Naive thymus-derived CD4-positive, alpha-beta T cell (primary cell): ENCODE data around the gene PTPRF. TPM values are rescaled to one million over a fixed set of nuclear protein-coding genes. Genes with fewer than 3 reads are reported as not detected.

Experiments
- ATAC-seq: fragments of 150-1000 bp; cut with Tn5 transposase; 2 replicates; pipeline ENCODE4 v1.10.0; 2021; ENCODE audit warnings: mild to moderate bottlenecking, moderate library complexity
- CTCF ChIA-PET: fragments of 350-600 bp; sonication (Branson Sonifier 250); formaldehyde crosslinking; loops from one replicate; lab custom pipeline; 2021; ENCODE audit warnings: antibody characterized with exemption; lab: Charles Lee
- POLR2A ChIA-PET: fragments of 350-600 bp; sonication (Branson Sonifier 250); formaldehyde crosslinking; loops from one replicate; lab custom pipeline; 2021; ENCODE audit warnings: antibody characterized with exemption, inconsistent platforms; lab: Charles Lee
- DNase-seq, 9 donors: peaks; one replicate each; pipeline versions ENCODE4 v3.0.0 to v3.0.0-alpha.2; 2020 to 2022; ENCODE audit warnings: mixed read lengths in 1 of 9
- H3K27ac ChIP-seq: one replicate; pipeline ENCODE4 v1.7.0; 2013; ENCODE audit warnings: mild to moderate bottlenecking, low read depth, low read length, moderate library complexity
- H3K27me3 ChIP-seq, 2 donors: one replicate each; pipeline ENCODE4 v1.7.0; 2013; ENCODE audit warnings: low read length in 2 of 2, mild to moderate bottlenecking in 2 of 2, moderate library complexity in 2 of 2; ENCODE audit not compliant: control insufficient read depth in 2 of 2, insufficient read depth in 2 of 2
- H3K36me3 ChIP-seq, 3 experiments: 1 replicate in 2 of 3; 2 replicates in 1 of 3; pipeline ENCODE4 v1.7.0; 2013; ENCODE audit warnings: low read length in 3 of 3, mild to moderate bottlenecking in 3 of 3, moderate library complexity in 1 of 3; ENCODE audit not compliant: insufficient read depth in 3 of 3, control insufficient read depth in 2 of 3
- H3K4me1 ChIP-seq, 2 donors: one replicate each; pipeline ENCODE4 v1.7.0; 2013; ENCODE audit warnings: low read length in 2 of 2, mild to moderate bottlenecking in 2 of 2, moderate library complexity in 1 of 2; ENCODE audit not compliant: control insufficient read depth in 2 of 2, insufficient read depth in 2 of 2
- H3K4me3 ChIP-seq: 2 replicates; pipeline ENCODE4 v1.7.0; 2013; ENCODE audit warnings: mild to moderate bottlenecking, low read length
- H3K9me3 ChIP-seq, 3 experiments: 1 replicate in 2 of 3; 2 replicates in 1 of 3; pipeline ENCODE4 v1.7.0; 2013; ENCODE audit warnings: low read length in 3 of 3; ENCODE audit not compliant: control insufficient read depth in 2 of 3
- H3K27ac Mint-ChIP-seq, 9 donors: one replicate each; pipeline ENCODE4 v1.8.0; 2020 to 2022; ENCODE audit warnings: mixed read lengths in 9 of 9, mild to moderate bottlenecking in 8 of 9, moderate library complexity in 5 of 9, inconsistent platforms in 2 of 9
- H3K27me3 Mint-ChIP-seq, 5 donors: one replicate each; pipeline ENCODE4 v1.8.0; 2021 to 2022; ENCODE audit warnings: mixed read lengths in 5 of 5, mild to moderate bottlenecking in 1 of 5
- H3K36me3 Mint-ChIP-seq, 5 donors: one replicate each; pipeline ENCODE4 v1.8.0; 2020 to 2022; ENCODE audit warnings: mixed read lengths in 5 of 5, mild to moderate bottlenecking in 3 of 5, inconsistent platforms in 1 of 5
- H3K4me1 Mint-ChIP-seq, 7 donors: one replicate each; pipeline ENCODE4 v1.8.0; 2020 to 2022; ENCODE audit warnings: mixed read lengths in 7 of 7, mild to moderate bottlenecking in 3 of 7, inconsistent platforms in 1 of 7
- H3K4me3 Mint-ChIP-seq, 10 donors: one replicate each; pipeline ENCODE4 v1.8.0; 2020 to 2022; ENCODE audit warnings: mild to moderate bottlenecking in 10 of 10, mixed read lengths in 10 of 10, moderate library complexity in 6 of 10, inconsistent platforms in 2 of 10
- H3K9me3 Mint-ChIP-seq, 11 donors: one replicate each; pipeline ENCODE4 v1.8.0; 2020 to 2022; ENCODE audit warnings: mixed read lengths in 11 of 11, mild to moderate bottlenecking in 4 of 11, inconsistent platforms in 1 of 11, moderate library complexity in 1 of 11
- intact Hi-C, 2 donors: fragments of 100-400 bp; cut with micrococcal nuclease; formaldehyde crosslinking; loops; one replicate each; pipeline ENCODE4 v1.15.1; 2023
- polyA plus RNA-seq, 2 donors: library from polyadenylated mRNA; unstranded; fragments of 300-500 nt; fragmentation: Illumina TruSeq; gene quantifications; one replicate each; pipeline ENCODE4 v1.2.3, GENCODE V29; 2021
- total RNA-seq, 6 experiments: library from RNA in 5 of 6; stranded (reverse) in 5 of 6; gene quantifications; 1 replicate in 5 of 6; 2 replicates in 1 of 6; pipeline ENCODE4 v1.2.3 and lab custom pipeline; 2021 to 2026

The PTPRF gene
- total and polyA plus RNA-seq, 7 experiments from 2014 or later, result 0.49 to 2.3 (median 1.8) TPM; not detected in 4

GRCh38 chr1:43527111-43527878 lies 3.4 kb upstream of the PTPRF start:
- H3K27me3 ChIP-seq, result peaks cover 8 to 9% of the 10 kb centered on the region in 2 donors
- Mint-ChIP-seq H3K36me3 (peaks cover 0 to 4% (median 0%) of the 10 kb centered on the region in 5 donors), H3K4me3 (no peak overlapping the region), H3K4me1 (peaks cover 16 to 29% (median 22%) of the 10 kb centered on the region in 7 donors), H3K27me3 (peaks cover 47 to 56% (median 50%) of the 10 kb centered on the region in 5 donors), H3K9me3 (peaks cover 0 to 3% (median 0%) of the 10 kb centered on the region in 11 donors), H3K27ac (no peak overlapping the region)
- no peak overlapping the region for H3K4me3 ChIP-seq
- H3K9me3 ChIP-seq, result no peaks in the 10 kb centered on the region
- DNase-seq (no peak), ATAC-seq (no peak)
- POLR2A ChIA-PET, result interaction anchor here (0.6 kb wide), 1 partner anchor 185 kb away, joined by 3 read pairs; no protein-coding TSS in a partner anchor
- no peak overlapping the region for H3K27ac ChIP-seq
- CTCF ChIA-PET, result interaction anchor here (0.5 to 1.7 kb wide), 6 partner anchors 19 to 1024 kb away, joined by 3 read pairs; no protein-coding TSS in a partner anchor
- intact Hi-C loops, result loop anchor here (5.0 kb wide), 3 partner anchors 125 to 420 kb away; partner anchors contain the start of genes IPO13 (in 2 of the 2) and KDM4A (in 1 of the 2)
- peaks cover 0 to 3% of the 10 kb centered on the region in 2 donors for H3K4me1 ChIP-seq
- H3K36me3 ChIP-seq, result no peaks in the 10 kb centered on the region

GRCh38 chr1:43529206-43529731 lies 1.4 kb upstream of the PTPRF start:
- ChIA-PET CTCF (interaction anchor here (0.8 to 1.3 kb wide), 5 partner anchors 8 to 519 kb away, joined by 3 to 9 read pairs (median 4); partner anchors contain the start of gene ARTN), POLR2A (no interaction called here)
- ATAC-seq (peak; percentile 76), DNase-seq (peak; percentile 53 to 82 (median 75))
- no peaks in the 10 kb centered on the region for H3K36me3 ChIP-seq
- peaks cover 43 to 57% (median 49%) of the 10 kb centered on the region in 5 donors for H3K27me3 Mint-ChIP-seq
- peaks cover 8 to 9% of the 10 kb centered on the region in 2 donors for H3K27me3 ChIP-seq
- H3K27ac Mint-ChIP-seq, result peak overlapping the region in 1 of 9 donors; percentile 69
- H3K9me3 Mint-ChIP-seq, result peaks cover 0 to 3% (median 0%) of the 10 kb centered on the region in 11 donors
- no peaks in the 10 kb centered on the region for H3K9me3 ChIP-seq
- no peak overlapping the region for H3K27ac ChIP-seq
- peaks cover 16 to 27% (median 22%) of the 10 kb centered on the region in 7 donors for H3K4me1 Mint-ChIP-seq
- intact Hi-C loops, result loop anchor here (1.0 to 5.0 kb wide), 10 partner anchors 120 to 518 kb away; partner anchors contain the start of genes IPO13 (in 2 of the 2) and KDM4A (in 1 of the 2)
- H3K36me3 Mint-ChIP-seq, result peaks cover 0 to 4% (median 0%) of the 10 kb centered on the region in 5 donors
- H3K4me1 ChIP-seq, result peaks cover 0 to 3% of the 10 kb centered on the region in 2 donors
- peak overlapping the region; percentile 16 to 97 (median 54) for H3K4me3 Mint-ChIP-seq
- H3K4me3 ChIP-seq, result no peak overlapping the region

- peak overlapping the region; percentile 84 to 100 (median 90) for H3K4me3 Mint-ChIP-seq
- H3K27me3 Mint-ChIP-seq, result peaks cover 32 to 50% (median 48%) of the 10 kb centered on the region in 5 donors
- peaks cover 0 to 4% (median 0%) of the 10 kb centered on the region in 5 donors for H3K36me3 Mint-ChIP-seq
- Histone ChIP-seq H3K27ac (no peak overlapping the region), H3K36me3 (no peaks in the 10 kb centered on the region), H3K4me1 (peaks cover 0 to 3% of the 10 kb centered on the region in 2 donors), H3K9me3 (no peaks in the 10 kb centered on the region), H3K4me3 (no peak overlapping the region), H3K27me3 (peaks cover 8 to 9% of the 10 kb centered on the region in 2 donors)
- peak overlapping the region in 1 of 9 donors; percentile 84 for H3K27ac Mint-ChIP-seq
- intact Hi-C loops, result loop anchor here in 1 of 2 donors (2.0 to 5.0 kb wide), 2 partner anchors 33 to 304 kb away; no protein-coding TSS in a partner anchor
- ChIA-PET CTCF (no interaction called here), POLR2A (no interaction called here)
- ATAC-seq (peak; percentile 48), DNase-seq (peak in 2 of 9 donors; percentile 3 to 23)
- H3K9me3 Mint-ChIP-seq, result peaks cover 0 to 3% (median 0%) of the 10 kb centered on the region in 11 donors
- peaks cover 16 to 27% (median 22%) of the 10 kb centered on the region in 7 donors for H3K4me1 Mint-ChIP-seq
These were observed 623 bp downstream of the PTPRF start for GRCh38 chr1:43531107-43531905.

GRCh38 chr1:43531906-43532584 lies 1.4 kb downstream of the PTPRF start:
- Histone ChIP-seq H3K9me3 (no peaks in the 10 kb centered on the region), H3K4me1 (peaks cover 0 to 3% of the 10 kb centered on the region in 2 donors), H3K27me3 (peaks cover 8 to 9% of the 10 kb centered on the region in 2 donors), H3K27ac (no peak overlapping the region), H3K36me3 (no peaks in the 10 kb centered on the region), H3K4me3 (no peak overlapping the region)
- POLR2A ChIA-PET, result no interaction called here
- DNase-seq (no peak), ATAC-seq (no peak)
- peak overlapping the region; percentile 84 to 100 (median 90) for H3K4me3 Mint-ChIP-seq
- CTCF ChIA-PET, result no interaction called here
- intact Hi-C loops, result loop anchor here in 1 of 2 donors (2.0 to 5.0 kb wide), 2 partner anchors 33 to 305 kb away; no protein-coding TSS in a partner anchor
- peaks cover 16 to 27% (median 22%) of the 10 kb centered on the region in 7 donors for H3K4me1 Mint-ChIP-seq
- H3K27ac Mint-ChIP-seq, result peak overlapping the region in 3 of 9 donors; percentile 52 to 84 (median 53)
- H3K36me3 Mint-ChIP-seq, result peaks cover 0 to 4% (median 0%) of the 10 kb centered on the region in 5 donors
- peaks cover 32 to 50% (median 48%) of the 10 kb centered on the region in 5 donors for H3K27me3 Mint-ChIP-seq
- H3K9me3 Mint-ChIP-seq, result peaks cover 0 to 3% (median 0%) of the 10 kb centered on the region in 11 donors

GRCh38 chr1:43532716-43533115 lies 2.0 kb downstream of the PTPRF start:
- CTCF ChIA-PET, result no interaction called here
- Histone ChIP-seq H3K4me1 (peaks cover 0 to 3% of the 10 kb centered on the region in 2 donors), H3K27me3 (peaks cover 8 to 9% of the 10 kb centered on the region in 2 donors), H3K36me3 (no peaks in the 10 kb centered on the region), H3K9me3 (no peaks in the 10 kb centered on the region), H3K4me3 (no peak overlapping the region), H3K27ac (no peak overlapping the region)
- peaks cover 32 to 50% (median 46%) of the 10 kb centered on the region in 5 donors for H3K27me3 Mint-ChIP-seq
- H3K4me1 Mint-ChIP-seq, result peaks cover 16 to 30% (median 22%) of the 10 kb centered on the region in 7 donors
- intact Hi-C loops, result loop anchor here in 1 of 2 donors (5.0 kb wide), 1 partner anchor 305 kb away; no protein-coding TSS in a partner anchor
- peak overlapping the region in 2 of 9 donors; percentile 52 to 60 for H3K27ac Mint-ChIP-seq
- peaks cover 0 to 4% (median 0%) of the 10 kb centered on the region in 5 donors for H3K36me3 Mint-ChIP-seq
- H3K4me3 Mint-ChIP-seq, result peak overlapping the region; percentile 62 to 100 (median 86)
- POLR2A ChIA-PET, result no interaction called here
- DNase-seq, result no peak
- peaks cover 0 to 3% (median 0%) of the 10 kb centered on the region in 11 donors for H3K9me3 Mint-ChIP-seq
- ATAC-seq, result no peak
